ENCODE measurements around the gene PARD3B. TPM values are rescaled to one million over a fixed set of nuclear protein-coding genes. Genes with fewer than 3 reads are reported as not detected.

Gene PARD3B
- total and polyA plus RNA-seq, 2 of the 4 experiments (the other 2 are of a cell fraction), result 3.3 to 15.6 TPM

- intact Hi-C loops (cut with micrococcal nuclease), result no loop called here
- CTCF ChIA-PET, result no interaction called here
These were observed 336.4 kb downstream of the PARD3B start for GRCh38 chr2:204881655-204882054.

More at GRCh38 chr2:204881655-204882054, 336.4 kb downstream of the PARD3B start:
- H2BK120ac ChIP-seq (ENCODE audit: low read depth, low read length), result no peak overlapping the region
- no peak overlapping the region for H3K27ac ChIP-seq (ENCODE audit: insufficient read depth, low read length)
- POLR2A ChIA-PET (ENCODE audit: unreplicated experiment), result no interaction called here
- H3K56ac ChIP-seq (ENCODE audit: extremely low read depth, insufficient read depth, low read length), result no peak overlapping the region
- dilution Hi-C loops (cut with HindIII; ENCODE audit: low sequenced_read_pairs, unreplicated experiment) (no loop called here), in situ Hi-C loops (cut with MboI; ENCODE audit: low sequenced_read_pairs) (no loop called here)
- H2BK20ac ChIP-seq (ENCODE audit: low read depth, low read length), result no peak overlapping the region
- DNase-seq (no peak), ATAC-seq (ENCODE audit: low read depth) (no peak)
- no peak overlapping the region; the same call in 1 of the 2 replicates for H3K14ac ChIP-seq (replicated peaks; ENCODE audit: low read depth, low read length)
- H4K20me1 ChIP-seq (ENCODE audit: insufficient read depth, low read length), result no peaks in the 10 kb centered on the region
- H3K4ac ChIP-seq (ENCODE audit: low read depth, low read length), result no peak overlapping the region; the same call in 1 of the 2 replicates
- H3K79me1 ChIP-seq (ENCODE audit: low read depth in 1 of 2, low read length in 2 of 2), result peaks cover 11 to 17% of the 10 kb centered on the region in 2 experiments; a peak in 3 of 4 replicates
- no peaks in the 10 kb centered on the region for H3K27me3 ChIP-seq (ENCODE audit: control insufficient read depth, insufficient read depth, low read length)
- no peak overlapping the region for H3K9ac ChIP-seq (ENCODE audit: low read depth, low read length)
- H3K4me1 ChIP-seq (ENCODE audit: control insufficient read depth, insufficient read depth, low read length), result no peaks in the 10 kb centered on the region
- H4K91ac ChIP-seq (ENCODE audit: insufficient read depth, low read depth, low read length), result no peak overlapping the region
- H3K4me2 ChIP-seq (ENCODE audit: low read depth, low read length), result no peak overlapping the region
- BruUV-seq (replicated peaks), result no TSS peak
- 100% methylated on average over 2 of the region's 4 CpGs; no CpG with 5 or more reads in 1 of the 2 experiments for WGBS, 2 experiments (ENCODE audit: extremely low coverage in 2 of 2, insufficient read length in 1 of 2)
- H4K5ac ChIP-seq (ENCODE audit: low read depth, low read length), result no peak overlapping the region
- H3K9me3 ChIP-seq (ENCODE audit: control insufficient read depth, insufficient read depth, low read length), result no peaks in the 10 kb centered on the region
- no peak overlapping the region for H2BK15ac ChIP-seq (ENCODE audit: low read depth, low read length)
- H3K9me1 ChIP-seq (ENCODE audit: insufficient read depth, low read length), result peaks cover 2% of the 10 kb centered on the region; the same call in 1 of the 2 replicates
- no peak overlapping the region for H2BK5ac ChIP-seq (ENCODE audit: low read depth, low read length, poor library complexity, severe bottlenecking)
- no peak overlapping the region for H4K8ac ChIP-seq (ENCODE audit: low read depth in 2 of 2, low read length in 2 of 2)
- no peak overlapping the region for H3K18ac ChIP-seq (ENCODE audit: low read depth, low read length)
- no peak overlapping the region for H2AK5ac ChIP-seq (ENCODE audit: low read depth, low read length)
- H2AK9ac ChIP-seq (replicated peaks; ENCODE audit: low read depth, low read length, poor library complexity), result no peak overlapping the region
- no peak overlapping the region for H3K4me3 ChIP-seq (ENCODE audit: insufficient read depth, low read depth, low read length)
- no peak overlapping the region for H3K23ac ChIP-seq (ENCODE audit: low read depth, low read length)
- TF ChIP-seq MXI1 (IDR thresholded peaks at IDR 0.05; ENCODE audit: borderline replicate concordance, low read depth, low read length) (no peak), BHLHE40 (IDR thresholded peaks at IDR 0.05; ENCODE audit: low read depth, low read length) (no peak), RAD21 (IDR thresholded peaks at IDR 0.05; ENCODE audit: low read length) (no peak), USF2 (IDR thresholded peaks at IDR 0.05; ENCODE audit: low read depth, low read length) (no peak), RCOR1 (IDR thresholded peaks at IDR 0.05; ENCODE audit: insufficient replicate concordance, low read length) (no peak)
- H2AFZ ChIP-seq (replicated peaks; ENCODE audit: low read length, poor library complexity), result no peak overlapping the region
- H3K36me3 ChIP-seq (ENCODE audit: control insufficient read depth, insufficient read depth, low read length), result no peaks in the 10 kb centered on the region
